Right cardiac atrium (tissue), 5 donors: Measurements from ENCODE around the gene HM13. TPM values are rescaled to one million over a fixed set of nuclear protein-coding genes. Genes with fewer than 3 reads are reported as not detected.

Source experiments
- ATAC-seq, 2 donors: fragments of 200-7000 bp; cut with Tn5 transposase; one replicate each; pipeline versions ENCODE4 v1.8.0 to v1.9.1; 2020; ENCODE audit warnings: moderate library complexity in 2 of 2, mild to moderate bottlenecking in 1 of 2
- DNase-seq, 3 donors: peaks; one replicate each; pipeline ENCODE4 v3.0.0-alpha.2; 2020
- H3K27ac ChIP-seq: one replicate; pipeline ENCODE4 v1.5.1; 2013; ENCODE audit warnings: mild to moderate bottlenecking, low read length, control low read depth, moderate library complexity
- H3K27me3 ChIP-seq: one replicate; pipeline ENCODE4 v1.6.1; 2013; ENCODE audit not compliant: control insufficient read depth, insufficient read depth
- H3K4me1 ChIP-seq: one replicate; pipeline ENCODE4 v1.6.1; 2013; ENCODE audit warnings: low read length; ENCODE audit not compliant: control insufficient read depth, insufficient read depth
- H3K4me3 ChIP-seq: one replicate; pipeline ENCODE4 v1.5.1; 2013; ENCODE audit warnings: low read length, control low read depth
- H3K9me3 ChIP-seq: one replicate; pipeline ENCODE4 v1.6.1; 2013; ENCODE audit warnings: low read length; ENCODE audit not compliant: control insufficient read depth
- WGBS: extraction: QIAGEN DNeasy Blood & Tissue Kit; methylation state at CpG from one replicate; pipeline ENCODE4 v1.1.7; 2013; 5-methylcytosine and 5-hydroxymethylcytosine counted together
- intact Hi-C, 4 donors: fragments of 100-400 bp; cut with DNase I; formaldehyde crosslinking; loops; one replicate each; pipeline versions ENCODE4 v1.11.0 to v1.14.0; 2022 to 2023
- polyA plus RNA-seq: library from polyadenylated mRNA; stranded (reverse); fragments of 200-250 nt; gene quantifications from one replicate; pipeline ENCODE4 v1.2.3, GENCODE V29; 2013
- total RNA-seq, 4 donors: library from RNA; stranded (reverse); fragmentation: NEBNext Ultra II Directional; extraction: Animal tissue kit (Norgen Biotek cat#: 25700); gene quantifications; one replicate each; pipeline ENCODE4 v1.2.1, GENCODE V29; 2021
- donor health status: healthy with polysubstance abuse.
- donor health status: DM: no; HTN: yes; CAD: no.
- donor health status: DM: no; HTN: no; CAD: no.
- donor health status: DM: no; HTN: yes; CAD: no; lungs with severe emphysema.
- donor health status: DM: yes; HTN: yes; CAD: no.

Gene HM13
- total and polyA plus RNA-seq, 5 donors, result 40.0 to 80.2 (median 60.9) TPM

DNA sequence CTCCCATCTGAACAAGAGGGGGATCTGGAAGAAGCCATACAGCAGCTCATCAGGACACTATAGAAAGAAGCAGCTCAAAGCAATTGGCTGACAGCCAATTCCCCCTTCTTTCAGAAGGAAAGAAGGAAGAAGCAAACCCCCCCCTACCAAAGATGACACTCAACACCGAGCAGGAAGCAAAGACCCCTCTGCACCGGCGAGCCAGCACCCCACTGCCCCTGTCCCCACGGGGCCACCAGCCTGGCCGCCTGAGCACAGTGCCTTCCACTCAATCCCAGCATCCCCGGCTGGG, 38.0 kb upstream of the HM13 start:
- Histone ChIP-seq H3K4me3 (peak overlapping the region; percentile 46), H3K27me3 (no peaks in the 10 kb centered on the region), H3K27ac (no peak overlapping the region), H3K9me3 (no peaks in the 10 kb centered on the region), H3K4me1 (peaks cover 3% of the 10 kb centered on the region)
- DNase-seq, result no peak
- intact Hi-C loops, result no loop called here
- WGBS, result 68% methylated on average over 6 of the region's 6 CpGs
- no peak for ATAC-seq

DNA sequence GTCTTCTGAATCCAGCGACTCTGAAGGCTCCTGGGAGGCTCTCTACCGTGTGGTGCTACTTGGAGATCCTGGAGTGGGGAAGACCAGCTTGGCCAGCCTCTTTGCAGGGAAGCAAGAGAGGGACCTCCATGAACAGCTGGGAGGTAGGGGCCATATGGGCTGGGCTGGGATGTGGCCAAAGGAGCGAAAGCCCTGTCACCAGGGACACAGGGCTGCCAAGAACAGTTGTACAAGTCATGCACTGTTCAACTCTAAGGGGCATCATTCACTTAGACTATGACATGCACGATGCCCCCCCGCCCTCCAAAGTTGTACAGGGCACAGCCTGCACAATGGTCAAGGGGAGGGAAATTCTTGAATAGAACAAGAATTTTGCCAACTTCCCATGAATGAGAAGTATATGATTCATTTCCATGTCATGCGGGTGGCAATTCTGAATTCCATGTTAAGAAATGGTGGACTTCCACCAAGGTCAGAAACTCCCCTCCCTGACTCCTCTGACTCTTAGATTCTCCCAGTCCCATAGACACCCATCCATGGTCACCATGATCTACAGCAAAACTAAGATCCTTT, 37.5 kb upstream of the HM13 start:
- intact Hi-C loops, result no loop called here
- Histone ChIP-seq H3K27ac (no peak overlapping the region), H3K4me3 (no peak overlapping the region), H3K9me3 (no peaks in the 10 kb centered on the region), H3K4me1 (peaks cover 3% of the 10 kb centered on the region), H3K27me3 (no peaks in the 10 kb centered on the region)
- WGBS, result 74% methylated on average over 6 of the region's 6 CpGs
- ATAC-seq (peak in 1 of 2 donors; percentile 22), DNase-seq (peak; percentile 30 to 69 (median 61))

DNA sequence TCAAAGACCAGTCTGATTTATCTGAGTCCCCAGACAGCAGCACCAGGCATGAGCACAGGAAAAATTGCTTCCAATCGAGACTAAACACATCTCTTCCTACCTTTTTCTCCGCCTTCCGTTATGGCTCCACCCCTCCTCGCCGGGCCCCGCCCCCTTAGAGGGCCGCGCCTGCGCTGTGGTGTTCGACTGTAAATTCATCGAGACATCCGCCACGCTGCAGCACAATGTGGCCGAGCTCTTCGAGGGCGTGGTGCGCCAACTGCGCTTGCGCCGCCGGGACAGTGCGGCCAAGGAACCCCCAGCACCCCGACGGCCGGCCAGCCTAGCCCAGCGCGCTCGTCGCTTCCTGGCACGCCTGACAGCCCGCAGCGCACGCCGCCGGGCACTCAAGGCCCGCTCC, 30.2 kb upstream of the HM13 start:
- ATAC-seq, result peak; percentile 2 to 68
- 54% methylated on average over 36 of the region's 36 CpGs for WGBS
- H3K27me3 ChIP-seq, result no peaks in the 10 kb centered on the region
- no peak overlapping the region for H3K4me3 ChIP-seq
- H3K9me3 ChIP-seq, result no peaks in the 10 kb centered on the region
- H3K27ac ChIP-seq, result no peak overlapping the region
- intact Hi-C loops, result no loop called here
- DNase-seq, result peak; percentile 47 to 81 (median 72)
- peaks cover 5% of the 10 kb centered on the region for H3K4me1 ChIP-seq

DNA sequence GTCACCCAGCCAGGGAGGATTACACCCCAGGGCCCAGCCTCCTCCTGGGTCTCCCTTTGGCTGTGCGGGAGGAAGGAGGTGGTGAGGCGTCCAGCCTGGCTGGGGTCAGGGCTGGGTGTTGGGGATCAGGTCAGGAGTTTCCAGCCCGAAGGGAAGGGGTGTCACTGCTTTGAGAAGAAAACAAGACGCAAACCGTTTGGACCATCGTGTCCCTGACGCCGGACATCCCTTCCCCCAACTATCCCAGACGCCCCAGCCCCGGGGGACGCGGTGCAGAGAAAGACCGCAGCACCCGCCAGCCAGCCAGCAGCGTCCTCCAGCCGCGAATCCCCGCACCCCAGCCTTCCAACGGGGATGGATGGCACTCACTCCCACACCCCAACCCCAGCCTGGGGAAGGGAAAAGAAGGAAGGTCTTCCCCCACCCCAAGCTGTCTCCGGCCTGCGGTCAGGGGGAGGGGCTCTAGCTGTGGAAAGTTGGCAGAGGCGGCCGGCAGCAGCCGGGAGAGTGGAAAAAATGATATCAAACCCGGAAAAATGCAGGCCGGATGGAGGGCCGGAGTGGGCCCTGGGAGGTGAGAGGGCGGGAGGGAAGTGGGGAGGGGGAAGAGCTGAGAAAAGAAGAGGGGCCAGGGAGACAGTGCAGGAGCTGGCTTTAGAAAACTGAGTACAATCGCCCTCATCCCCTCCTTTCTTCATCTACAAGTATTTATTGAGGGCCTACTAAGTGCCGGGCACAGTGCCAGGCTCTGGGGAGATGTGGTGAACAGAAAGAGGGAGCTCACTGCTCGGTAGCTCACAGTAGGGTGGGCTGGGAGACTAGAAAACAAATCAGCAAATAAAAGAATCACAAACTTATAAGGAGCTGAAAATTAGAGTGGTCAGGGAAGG, 28.5 kb upstream of the HM13 start:
- intact Hi-C loops, result no loop called here
- 3% methylated on average over 31 of the region's 31 CpGs for WGBS

DNA sequence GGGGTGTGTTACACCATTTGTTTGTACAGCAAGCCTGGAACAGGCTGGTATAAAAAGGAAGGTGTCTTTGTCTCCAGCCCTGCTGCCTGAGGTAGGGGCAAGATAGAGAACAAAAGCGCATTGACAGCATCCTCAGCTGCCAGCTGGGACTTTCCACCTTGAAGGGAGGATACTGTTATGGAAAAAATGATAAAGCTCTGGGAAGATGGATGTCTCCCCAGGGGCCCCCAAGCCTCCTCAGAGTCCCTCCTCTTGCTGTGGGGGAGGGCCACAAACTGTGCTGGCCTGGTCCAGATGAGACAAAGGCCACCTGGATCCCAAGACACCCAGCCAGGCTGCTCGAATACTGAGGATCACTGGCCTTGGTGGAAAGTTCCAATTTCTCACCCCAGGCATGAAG, 26.1 kb upstream of the HM13 start:
- no peak for DNase-seq
- Histone ChIP-seq H3K27ac (no peak overlapping the region), H3K9me3 (no peaks in the 10 kb centered on the region), H3K4me1 (peaks cover 5% of the 10 kb centered on the region), H3K4me3 (no peak overlapping the region), H3K27me3 (no peaks in the 10 kb centered on the region)
- intact Hi-C loops, result no loop called here
- 58% methylated on average over 2 of the region's 2 CpGs for WGBS
- ATAC-seq, result no peak

More for the DNA sequence above, 28.5 kb upstream of the HM13 start:
- no peaks in the 10 kb centered on the region for H3K27me3 ChIP-seq
- peaks cover 5% of the 10 kb centered on the region for H3K4me1 ChIP-seq
- peak overlapping the region; percentile 45 for H3K4me3 ChIP-seq
- peak; percentile 91 for ATAC-seq
- peak; percentile 83 to 94 (median 91) for DNase-seq
- peak overlapping the region; percentile 86 for H3K27ac ChIP-seq
- no peaks in the 10 kb centered on the region for H3K9me3 ChIP-seq

DNA sequence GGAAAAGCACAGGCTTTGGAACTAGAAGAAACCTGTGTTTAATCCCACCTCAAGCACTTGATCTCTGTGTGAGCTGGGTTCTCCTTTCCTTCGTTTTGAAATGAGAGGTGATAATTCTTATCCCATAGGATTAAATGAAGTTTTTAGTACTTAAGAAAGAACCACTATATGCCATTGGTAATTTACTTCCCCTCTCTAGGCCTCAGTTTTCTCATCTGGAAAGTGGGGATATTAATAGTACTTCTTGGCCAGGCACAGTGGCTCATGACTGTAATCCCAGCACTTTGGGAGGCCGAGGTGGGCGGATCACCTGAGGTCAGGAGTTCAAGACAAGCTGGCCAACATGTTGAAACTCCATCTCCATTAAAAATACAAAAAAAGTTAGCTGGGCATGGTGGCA, 25.1 kb upstream of the HM13 start:
- Histone ChIP-seq H3K9me3 (no peaks in the 10 kb centered on the region), H3K4me1 (peaks cover 5% of the 10 kb centered on the region), H3K27me3 (no peaks in the 10 kb centered on the region), H3K27ac (no peak overlapping the region), H3K4me3 (no peak overlapping the region)
- 85% methylated on average over 3 of the region's 3 CpGs for WGBS
- intact Hi-C loops, result no loop called here
- ATAC-seq (no peak), DNase-seq (no peak)

GRCh38 chr20:31490752-31491151, 23.5 kb upstream of the HM13 start:
- Histone ChIP-seq H3K27ac (no peak overlapping the region), H3K4me1 (peaks cover 2% of the 10 kb centered on the region), H3K27me3 (no peaks in the 10 kb centered on the region), H3K9me3 (no peaks in the 10 kb centered on the region), H3K4me3 (no peak overlapping the region)
- DNase-seq (no peak), ATAC-seq (no peak)
- intact Hi-C loops, result no loop called here
- 95% methylated on average over 3 of the region's 3 CpGs for WGBS

DNA sequence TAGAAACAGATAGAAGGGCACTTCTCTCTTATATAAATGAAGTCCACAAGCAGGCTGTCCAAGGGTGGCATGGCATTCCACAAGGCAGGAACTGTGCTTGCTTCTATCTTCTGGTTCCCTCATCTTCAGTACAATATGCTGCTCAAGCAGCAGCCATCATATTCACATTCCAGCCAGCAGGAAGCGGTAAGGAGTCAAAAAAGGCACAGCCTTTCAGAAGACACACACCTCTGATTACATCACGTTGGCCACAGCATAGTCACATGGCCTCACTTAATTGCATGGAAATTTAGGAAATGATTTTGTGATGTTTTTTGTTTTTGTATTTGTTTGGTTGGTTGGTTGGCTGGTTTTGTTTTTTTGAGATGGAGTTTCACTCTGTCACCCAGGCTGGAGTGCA, 20.1 kb upstream of the HM13 start:
- ATAC-seq, result no peak
- intact Hi-C loops, result no loop called here
- Histone ChIP-seq H3K4me1 (peaks cover 2% of the 10 kb centered on the region), H3K4me3 (no peak overlapping the region), H3K27me3 (no peaks in the 10 kb centered on the region), H3K27ac (no peak overlapping the region), H3K9me3 (no peaks in the 10 kb centered on the region)
- WGBS, result 51% methylated on average over 2 of the region's 2 CpGs
- DNase-seq, result no peak

GRCh38 chr20:31496761-31497295, 17.4 kb upstream of the HM13 start:
- no peaks in the 10 kb centered on the region for H3K27me3 ChIP-seq
- DNase-seq, result peak; percentile 88 to 95 (median 94)
- no peaks in the 10 kb centered on the region for H3K9me3 ChIP-seq
- H3K4me3 ChIP-seq, result no peak overlapping the region
- H3K4me1 ChIP-seq, result peaks cover 2% of the 10 kb centered on the region
- intact Hi-C loops, result loop anchor here in 1 of 4 donors (5.0 kb wide), 1 partner anchor 35 kb away; no protein-coding TSS in a partner anchor
- peak; percentile 93 to 97 for ATAC-seq
- 20% methylated on average over 15 of the region's 15 CpGs for WGBS
- peak overlapping the region; percentile 51 for H3K27ac ChIP-seq

- ATAC-seq, result peak in 1 of 2 donors; percentile 25
- no peaks in the 10 kb centered on the region for H3K9me3 ChIP-seq
These were observed 16.3 kb upstream of the HM13 start for GRCh38 chr20:31497838-31498540.

GRCh38 chr20:31500527-31500926, 13.7 kb upstream of the HM13 start:
- H3K4me1 ChIP-seq, result peaks cover 2% of the 10 kb centered on the region
- no peak for ATAC-seq
- intact Hi-C loops, result loop anchor here in 2 of 4 donors (5.0 to 10.0 kb wide), 2 partner anchors 38 to 56 kb away; partner anchors contain the start of gene DEFB123 (in 1 of the 2)

More at GRCh38 chr20:31497838-31498540, 16.3 kb upstream of the HM13 start:
- WGBS, result 32% methylated on average over 6 of the region's 6 CpGs
- H3K27me3 ChIP-seq, result no peaks in the 10 kb centered on the region
- H3K4me3 ChIP-seq, result no peak overlapping the region
- peaks cover 2% of the 10 kb centered on the region for H3K4me1 ChIP-seq
- intact Hi-C loops, result loop anchor here in 1 of 4 donors (5.0 kb wide), 1 partner anchor 36 kb away; no protein-coding TSS in a partner anchor
- DNase-seq, result peak; percentile 66 to 83 (median 74)
- H3K27ac ChIP-seq, result peak overlapping the region; percentile 28

More at GRCh38 chr20:31500527-31500926, 13.7 kb upstream of the HM13 start:
- Histone ChIP-seq H3K4me3 (no peak overlapping the region), H3K9me3 (no peaks in the 10 kb centered on the region), H3K27me3 (no peaks in the 10 kb centered on the region), H3K27ac (no peak overlapping the region)
- 47% methylated on average over 1 of the region's 1 CpG for WGBS
- no peak for DNase-seq
